DOHH2 (cell line): ENCODE results near the gene SUSD1.

Experiments
- H3F3A ChIP-seq: fragments of 200-600 bp; sonication (generic), shearing (Covaris generic); 2 replicates; pipeline ENCODE4 v1.6.0; 2016; ENCODE audit warnings: antibody characterized with exemption, mild to moderate bottlenecking; ENCODE audit not compliant: control insufficient read depth, insufficient read depth
- H3K27ac ChIP-seq: fragments of 200-600 bp; sonication (generic); 2 replicates; pipeline ENCODE4 v1.5.1; 2014; ENCODE audit warnings: low read depth, mild to moderate bottlenecking, low read length, moderate library complexity
- H3K27me3 ChIP-seq: fragments of 200-600 bp; sonication (generic); 2 replicates; pipeline ENCODE4 v1.6.1; 2014; ENCODE audit warnings: mild to moderate bottlenecking, low read length, mixed read lengths; ENCODE audit not compliant: control insufficient read depth
- H3K36me3 ChIP-seq: fragments of 200-600 bp; sonication (generic); 2 replicates; pipeline ENCODE4 v1.6.1; 2014; ENCODE audit warnings: mild to moderate bottlenecking, low read length, moderate library complexity, mixed read lengths; ENCODE audit not compliant: control insufficient read depth
- H3K4me1 ChIP-seq: fragments of 200-600 bp; sonication (generic); 2 replicates; pipeline ENCODE4 v1.6.1; 2014; ENCODE audit warnings: mild to moderate bottlenecking, low read length, mixed read lengths; ENCODE audit not compliant: control insufficient read depth
- H3K4me2 ChIP-seq: fragments of 200-600 bp; sonication (generic); 2 replicates; pipeline ENCODE4 v1.6.0; 2014; ENCODE audit warnings: mild to moderate bottlenecking, low read length, moderate library complexity
- H3K4me3 ChIP-seq: fragments of 200-600 bp; sonication (generic); 2 replicates; pipeline ENCODE4 v1.5.1; 2014; ENCODE audit warnings: mild to moderate bottlenecking, low read length, mixed read lengths
- H3K79me2 ChIP-seq: fragments of 200-600 bp; sonication (generic); 2 replicates; pipeline ENCODE4 v1.6.1; 2014; ENCODE audit warnings: mild to moderate bottlenecking, low read length, mixed read lengths; ENCODE audit not compliant: control insufficient read depth
- H3K9me2 ChIP-seq: fragments of 200-600 bp; sonication (generic); replicated peaks from 2 replicates; pipeline ENCODE4 v1.6.1; 2014; ENCODE audit warnings: mild to moderate bottlenecking, low read length, mixed read lengths; ENCODE audit not compliant: control insufficient read depth
- H3K9me3 ChIP-seq: fragments of 200-600 bp; sonication (generic); 2 replicates; pipeline ENCODE4 v1.6.1; 2014; ENCODE audit warnings: antibody characterized with exemption, low read length, mixed read lengths; ENCODE audit not compliant: control insufficient read depth, insufficient read depth
- H4K20me1 ChIP-seq: fragments of 200-600 bp; sonication (generic); 2 replicates; pipeline ENCODE4 v1.6.0; 2014; ENCODE audit warnings: low read depth, mild to moderate bottlenecking, antibody characterized with exemption, low read length, moderate library complexity; ENCODE audit not compliant: control insufficient read depth, insufficient read depth
- EZH2phosphoT487 ChIP-seq: fragments of 200-600 bp; sonication (generic); IDR thresholded peaks from 2 replicates; pipeline ENCODE4 v1.6.1; 2017; ENCODE audit warnings: borderline replicate concordance, mild to moderate bottlenecking, antibody characterized with exemption, low read length, moderate library complexity, mixed read lengths
- TF ChIP-seq, protein P1 (sequence below): fragments of 200-600 bp; sonication (generic); IDR thresholded peaks from one replicate; pipeline ENCODE4 v1.5.1; 2014; ENCODE audit warnings: antibody characterized with exemption, mild to moderate bottlenecking, low read depth, low read length; ENCODE audit not compliant: poor library complexity, severe bottlenecking

The SUSD1 gene

DNA sequence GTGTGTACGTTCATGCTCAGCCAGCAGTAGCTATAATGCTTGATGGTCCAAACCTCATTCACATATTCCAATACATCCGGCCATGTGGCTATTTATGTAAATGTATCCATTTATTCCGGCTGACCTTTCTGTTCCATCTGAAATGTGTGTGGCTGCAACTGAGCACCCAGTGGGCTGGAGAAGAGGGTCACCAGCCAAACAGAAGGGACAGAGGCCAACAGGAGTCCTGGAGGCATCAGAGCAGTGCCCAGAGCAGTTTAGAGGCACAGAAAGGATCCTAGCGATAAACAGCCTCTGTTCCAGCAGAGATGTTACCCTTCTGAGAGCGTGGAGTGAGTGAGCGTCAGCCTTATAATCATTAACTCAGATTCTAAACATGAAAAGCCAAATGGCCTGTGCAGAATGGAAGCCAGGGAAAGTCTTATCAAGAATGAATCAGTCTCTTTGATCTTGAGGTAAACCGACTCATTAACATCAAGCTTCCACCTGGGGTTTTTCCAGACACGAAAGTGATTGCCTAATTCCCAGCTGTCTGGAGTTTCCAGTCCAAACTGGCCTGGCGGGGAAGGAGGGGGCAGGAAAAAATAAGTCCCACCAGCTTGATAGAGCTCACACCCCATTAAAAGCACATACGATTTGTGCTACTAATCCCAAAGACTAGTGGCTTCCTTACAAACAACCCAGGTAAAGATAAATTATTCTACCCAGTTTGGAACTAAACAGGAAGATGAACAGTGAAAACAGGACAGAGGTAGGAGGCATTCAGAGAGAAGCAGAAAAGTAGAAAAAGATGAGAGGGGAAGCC is 55.7 kb downstream of the SUSD1 start:
- H3K4me3 ChIP-seq, result no peak overlapping the region
- H4K20me1 ChIP-seq, result no peaks in the 10 kb centered on the region
- H3K9me2 ChIP-seq, result no peaks in the 10 kb centered on the region
- no peak overlapping the region for H3K27ac ChIP-seq
- H3K27me3 ChIP-seq, result peaks cover 3% of the 10 kb centered on the region; the same call in 1 of the 2 replicates
- H3K36me3 ChIP-seq, result no peaks in the 10 kb centered on the region
- no peak for TF ChIP-seq EZH2phosphoT487
- TF ChIP-seq, protein P1, sequence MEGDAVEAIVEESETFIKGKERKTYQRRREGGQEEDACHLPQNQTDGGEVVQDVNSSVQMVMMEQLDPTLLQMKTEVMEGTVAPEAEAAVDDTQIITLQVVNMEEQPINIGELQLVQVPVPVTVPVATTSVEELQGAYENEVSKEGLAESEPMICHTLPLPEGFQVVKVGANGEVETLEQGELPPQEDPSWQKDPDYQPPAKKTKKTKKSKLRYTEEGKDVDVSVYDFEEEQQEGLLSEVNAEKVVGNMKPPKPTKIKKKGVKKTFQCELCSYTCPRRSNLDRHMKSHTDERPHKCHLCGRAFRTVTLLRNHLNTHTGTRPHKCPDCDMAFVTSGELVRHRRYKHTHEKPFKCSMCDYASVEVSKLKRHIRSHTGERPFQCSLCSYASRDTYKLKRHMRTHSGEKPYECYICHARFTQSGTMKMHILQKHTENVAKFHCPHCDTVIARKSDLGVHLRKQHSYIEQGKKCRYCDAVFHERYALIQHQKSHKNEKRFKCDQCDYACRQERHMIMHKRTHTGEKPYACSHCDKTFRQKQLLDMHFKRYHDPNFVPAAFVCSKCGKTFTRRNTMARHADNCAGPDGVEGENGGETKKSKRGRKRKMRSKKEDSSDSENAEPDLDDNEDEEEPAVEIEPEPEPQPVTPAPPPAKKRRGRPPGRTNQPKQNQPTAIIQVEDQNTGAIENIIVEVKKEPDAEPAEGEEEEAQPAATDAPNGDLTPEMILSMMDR, result no peak
- H3K9me3 ChIP-seq, result no peaks in the 10 kb centered on the region
- H3F3A ChIP-seq, result no peaks in the 10 kb centered on the region
- no peaks in the 10 kb centered on the region for H3K4me1 ChIP-seq
- no peak overlapping the region for H3K4me2 ChIP-seq
- H3K79me2 ChIP-seq, result no peaks in the 10 kb centered on the region

DNA sequence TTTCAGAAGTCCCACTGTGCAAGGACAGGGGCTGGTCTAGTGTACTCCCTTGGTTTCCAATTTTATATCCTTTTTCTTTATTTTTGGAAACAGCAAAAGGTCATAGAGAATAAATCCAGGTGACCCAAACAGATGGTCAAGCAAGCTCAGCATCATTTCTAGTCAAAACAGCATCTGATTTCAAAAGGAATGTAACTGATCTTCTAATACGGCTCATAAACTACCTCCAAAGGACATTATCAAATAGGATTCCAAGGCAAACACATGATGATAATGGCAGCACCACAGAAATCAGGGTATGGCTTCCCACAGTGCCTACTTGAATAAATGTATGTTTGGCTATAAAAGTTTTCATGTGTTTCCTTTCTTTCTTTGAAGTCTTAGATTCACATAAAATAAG is 57.1 kb downstream of the SUSD1 start:
- no peaks in the 10 kb centered on the region for H3K4me1 ChIP-seq
- no peak overlapping the region for H3K4me3 ChIP-seq
- H3F3A ChIP-seq, result no peaks in the 10 kb centered on the region
- no peaks in the 10 kb centered on the region for H3K9me3 ChIP-seq
- TF ChIP-seq, protein P1, result no peak
- TF ChIP-seq EZH2phosphoT487, result no peak
- H3K27ac ChIP-seq, result no peak overlapping the region
- H4K20me1 ChIP-seq, result no peaks in the 10 kb centered on the region
- no peaks in the 10 kb centered on the region for H3K9me2 ChIP-seq
- H3K27me3 ChIP-seq, result peaks cover 3% of the 10 kb centered on the region; the same call in 1 of the 2 replicates
- H3K4me2 ChIP-seq, result no peak overlapping the region
- H3K79me2 ChIP-seq, result no peaks in the 10 kb centered on the region
- H3K36me3 ChIP-seq, result no peaks in the 10 kb centered on the region

DNA sequence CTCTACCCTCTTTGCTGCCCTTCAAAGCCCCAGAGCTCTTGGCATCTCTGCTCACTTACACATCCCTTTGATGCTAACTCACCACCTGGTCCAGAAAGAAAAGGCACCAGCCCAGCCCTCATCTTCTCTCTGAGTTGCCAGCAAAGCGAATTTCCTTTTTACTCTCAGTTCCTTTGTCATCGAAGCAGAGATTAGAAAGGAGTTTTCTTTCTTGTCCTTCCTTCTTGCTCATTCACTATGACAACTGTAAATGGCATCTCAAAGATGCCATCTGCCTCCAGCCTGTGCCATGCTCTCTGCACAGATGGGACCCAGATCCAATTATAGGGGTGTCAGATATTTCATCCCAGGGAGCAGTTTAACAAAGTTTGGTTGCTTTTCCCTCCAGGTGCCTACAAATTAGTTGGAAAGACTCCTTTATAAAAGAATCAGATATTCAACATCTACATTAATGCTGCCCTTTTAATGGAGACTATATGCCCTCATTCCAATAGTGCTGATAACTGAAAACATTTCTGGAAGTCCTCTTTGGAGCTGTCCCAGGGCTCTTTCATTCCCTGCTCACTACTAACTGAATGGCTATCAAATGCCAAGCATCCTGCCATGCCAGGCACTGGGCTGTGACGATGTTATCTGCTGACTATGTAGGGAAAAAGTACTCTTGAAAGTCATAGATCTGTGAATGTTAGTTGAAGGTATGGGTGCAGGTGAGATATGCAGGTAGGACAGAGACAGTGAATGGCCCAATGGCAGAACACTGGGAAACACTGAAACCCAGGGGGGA is 58.9 kb downstream of the SUSD1 start:
- no peak overlapping the region for H3K4me2 ChIP-seq
- H3K36me3 ChIP-seq, result no peaks in the 10 kb centered on the region
- no peak overlapping the region for H3K4me3 ChIP-seq
- no peaks in the 10 kb centered on the region for H3K9me3 ChIP-seq
- no peaks in the 10 kb centered on the region for H3K79me2 ChIP-seq
- no peak overlapping the region for H3K27ac ChIP-seq
- H3K9me2 ChIP-seq, result no peaks in the 10 kb centered on the region
- no peaks in the 10 kb centered on the region for H4K20me1 ChIP-seq
- peaks cover 3% of the 10 kb centered on the region; the same call in 1 of the 2 replicates for H3K27me3 ChIP-seq
- no peaks in the 10 kb centered on the region for H3F3A ChIP-seq
- H3K4me1 ChIP-seq, result no peaks in the 10 kb centered on the region
- TF ChIP-seq, protein P1, result no peak
- no peak for TF ChIP-seq EZH2phosphoT487
